Measurements from ENCODE around the gene USH2A. TPM values are rescaled to one million over a fixed set of nuclear protein-coding genes. Genes with fewer than 3 reads are reported as not detected.

Gene USH2A
- not detected in 2 replicates for total RNA-seq

DNA sequence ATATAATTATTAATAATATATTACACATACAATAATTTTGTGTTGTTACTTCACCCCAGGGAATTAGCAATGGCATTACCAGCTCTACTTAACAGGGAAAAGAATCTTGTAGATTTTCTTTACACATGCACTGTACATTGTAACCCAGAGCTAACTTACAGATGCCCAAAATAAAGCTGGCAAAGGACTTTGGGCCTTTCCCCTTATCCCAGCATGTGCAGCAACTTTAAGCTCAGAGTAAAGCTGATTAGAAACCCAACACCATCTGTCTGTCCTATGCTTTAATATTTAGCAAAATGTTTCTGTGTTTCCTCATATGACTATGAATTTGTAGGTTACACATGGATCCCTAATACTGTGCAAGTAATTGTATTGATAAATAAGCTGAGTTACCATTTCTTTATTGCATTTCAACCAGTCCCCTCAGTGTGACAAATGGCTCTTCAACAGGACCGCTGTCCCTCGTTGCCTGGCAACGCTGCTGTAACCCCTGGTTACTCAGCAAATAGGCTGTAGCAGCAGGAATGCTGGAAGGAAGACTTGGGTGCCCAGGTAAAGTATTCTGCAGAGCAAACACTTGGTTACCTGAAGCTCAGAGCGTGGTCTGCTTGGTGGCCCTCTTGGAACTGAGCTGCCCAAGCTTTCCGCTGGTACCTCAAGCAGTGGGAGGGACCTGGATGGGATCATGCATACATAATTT, at the start of gene USH2A:
TSS of gene USH2A (minus strand) at position 628 of the 700 bp plus-strand sequence. CDS start 1,112 bp downstream, outside the sequence.

